IMR-90 (cell line): ENCODE results near the gene MAGEA12. TPM values are rescaled to one million over a fixed set of nuclear protein-coding genes. Genes with fewer than 3 reads are reported as not detected.

ENCODE experiments used
- ATAC-seq: fragments of 200-7000 bp; cut with Tn5 transposase; 2 replicates; pipeline ENCODE4 v1.9.1; 2020; ENCODE audit warnings: low read depth, mild to moderate bottlenecking, moderate library complexity
- BruUV-seq: library from RNA; stranded (reverse); fragments of 400-500 nt; replicated peaks from 2 replicates; lab custom pipeline; 2021; lab: Mats Ljungman, UMichigan
- CTCF ChIA-PET: fragments of 300-600 bp; formaldehyde crosslinking; extraction: SDS; loops from one replicate; lab custom pipeline; 2021; ENCODE audit warnings: antibody characterized with exemption; lab: Yijun Ruan, JAX
- POLR2A ChIA-PET: fragments of 300-600 bp; sonication (Branson Sonifier 250); formaldehyde crosslinking; loops from one replicate; lab custom pipeline; 2022; ENCODE audit warnings: antibody characterized with exemption; ENCODE audit not compliant: unreplicated experiment; lab: Charles Lee
- DNase-seq: peaks from one replicate; pipeline ENCODE4 v3.0.0; 2013
- H2AFZ ChIP-seq: replicated peaks from 2 replicates; pipeline ENCODE3; 2013; ENCODE audit warnings: low read length, mild to moderate bottlenecking; ENCODE audit not compliant: poor library complexity
- H2AK5ac ChIP-seq: 2 replicates; pipeline ENCODE4 v1.6.1; 2013; ENCODE audit warnings: low read depth, low read length, inconsistent platforms
- H2AK9ac ChIP-seq: replicated peaks from 2 replicates; pipeline ENCODE3; 2013; ENCODE audit warnings: mild to moderate bottlenecking, low read depth, low read length, moderate library complexity; ENCODE audit not compliant: poor library complexity
- H2BK120ac ChIP-seq: 2 replicates; pipeline ENCODE4 v1.6.1; 2013; ENCODE audit warnings: low read depth, low read length, inconsistent platforms
- H2BK15ac ChIP-seq: 3 replicates; pipeline ENCODE4 v1.6.1; 2013; ENCODE audit warnings: low read depth, low read length, inconsistent platforms
- H2BK20ac ChIP-seq: 2 replicates; pipeline ENCODE4 v1.6.1; 2013; ENCODE audit warnings: low read depth, mild to moderate bottlenecking, inconsistent platforms, low read length, moderate library complexity
- H2BK5ac ChIP-seq: 2 replicates; pipeline ENCODE4 v1.6.1; 2013; ENCODE audit warnings: mild to moderate bottlenecking, low read depth, low read length, inconsistent platforms; ENCODE audit not compliant: poor library complexity, severe bottlenecking
- H3K14ac ChIP-seq: replicated peaks from 2 replicates; pipeline ENCODE4 v1.6.1; 2013; ENCODE audit warnings: low read depth, low read length, inconsistent platforms
- H3K18ac ChIP-seq: 2 replicates; pipeline ENCODE4 v1.6.1; 2013; ENCODE audit warnings: low read depth, low read length, control low read depth
- H3K23ac ChIP-seq: 2 replicates; pipeline ENCODE4 v1.6.1; 2013; ENCODE audit warnings: low read depth, low read length, inconsistent platforms
- H3K27ac ChIP-seq: 2 replicates; pipeline ENCODE4 v1.5.1; 2013; ENCODE audit warnings: mild to moderate bottlenecking, control low read depth, low read length; ENCODE audit not compliant: insufficient read depth
- H3K27me3 ChIP-seq: 2 replicates; pipeline ENCODE4 v1.6.1; 2013; ENCODE audit warnings: low read length; ENCODE audit not compliant: control insufficient read depth, insufficient read depth
- H3K36me3 ChIP-seq: 2 replicates; pipeline ENCODE4 v1.6.1; 2013; ENCODE audit warnings: low read length, mixed read lengths; ENCODE audit not compliant: control insufficient read depth, insufficient read depth
- H3K4ac ChIP-seq: 2 replicates; pipeline ENCODE4 v1.6.1; 2013; ENCODE audit warnings: low read depth, low read length, inconsistent platforms
- H3K4me1 ChIP-seq: 2 replicates; pipeline ENCODE4 v1.6.1; 2013; ENCODE audit warnings: low read length, mixed read lengths; ENCODE audit not compliant: control insufficient read depth, insufficient read depth
- H3K4me2 ChIP-seq: 2 replicates; pipeline ENCODE4 v1.6.1; 2013; ENCODE audit warnings: low read depth, mild to moderate bottlenecking, control low read depth, low read length, moderate library complexity
- H3K4me3 ChIP-seq: 2 replicates; pipeline ENCODE4 v1.5.1; 2013; ENCODE audit warnings: low read depth, mild to moderate bottlenecking, control low read depth, low read length, moderate library complexity; ENCODE audit not compliant: insufficient read depth
- H3K56ac ChIP-seq: 2 replicates; pipeline ENCODE4 v1.6.1; 2013; ENCODE audit warnings: low read length, inconsistent platforms; ENCODE audit not compliant: insufficient read depth; ENCODE audit errors: extremely low read depth
- H3K79me1 ChIP-seq, 2 experiments: 2 replicates each; pipeline ENCODE4 v1.6.1; 2013; ENCODE audit warnings: low read length in 2 of 2, inconsistent platforms in 1 of 2, low read depth in 1 of 2
- H3K9ac ChIP-seq: 2 replicates; pipeline ENCODE4 v1.6.1; 2013; ENCODE audit warnings: low read depth, low read length, control low read depth
- H3K9me1 ChIP-seq: 2 replicates; pipeline ENCODE4 v1.6.1; 2013; ENCODE audit warnings: low read length, inconsistent platforms; ENCODE audit not compliant: insufficient read depth
- H3K9me3 ChIP-seq: 2 replicates; pipeline ENCODE4 v1.6.1; 2013; ENCODE audit warnings: low read length; ENCODE audit not compliant: control insufficient read depth, insufficient read depth
- H4K20me1 ChIP-seq: 2 replicates; pipeline ENCODE4 v1.6.1; 2013; ENCODE audit warnings: low read length, inconsistent platforms; ENCODE audit not compliant: insufficient read depth
- H4K5ac ChIP-seq: 2 replicates; pipeline ENCODE4 v1.6.1; 2013; ENCODE audit warnings: mild to moderate bottlenecking, low read depth, low read length, control low read depth
- H4K8ac ChIP-seq, 2 experiments: 2 replicates each; pipeline ENCODE4 v1.6.1; 2013; ENCODE audit warnings: low read depth in 2 of 2, low read length in 2 of 2, control low read depth in 1 of 2, inconsistent platforms in 1 of 2
- H4K91ac ChIP-seq: 2 replicates; pipeline ENCODE4 v1.6.1; 2013; ENCODE audit warnings: low read depth, low read length, inconsistent platforms; ENCODE audit not compliant: insufficient read depth
- BHLHE40 ChIP-seq: fragments of 150-350 bp; IDR thresholded peaks from 2 replicates; pipeline ENCODE4 v1.6.1; 2016; ENCODE audit warnings: mild to moderate bottlenecking, low read depth, low read length
- CEBPB ChIP-seq: IDR thresholded peaks from 2 replicates; pipeline ENCODE4 v1.6.1; 2012; ENCODE audit warnings: low read depth, low read length, improper control_type of control experiment
- CHD1 ChIP-seq: IDR thresholded peaks from 2 replicates; pipeline ENCODE4 v1.6.1; 2012; ENCODE audit warnings: low read depth, low read length, improper control_type of control experiment
- CTCF ChIP-seq: conservative IDR thresholded peaks from 2 replicates; pipeline ENCODE4 v1.5.1; 2012; ENCODE audit warnings: mild to moderate bottlenecking, low read depth, low read length, improper control_type of control experiment
- ELK1 ChIP-seq: fragments of 150-350 bp; IDR thresholded peaks from 2 replicates; pipeline ENCODE4 v1.6.1; 2016; ENCODE audit warnings: low read depth, mild to moderate bottlenecking, low read length, moderate library complexity, borderline replicate concordance
- FOS ChIP-seq: fragments of 150-350 bp; IDR thresholded peaks from 2 replicates; pipeline ENCODE4 v1.6.1; 2016; ENCODE audit warnings: low read depth, low read length
- MAZ ChIP-seq: IDR thresholded peaks from 2 replicates; pipeline ENCODE4 v1.6.1; 2012; ENCODE audit warnings: low read depth, mild to moderate bottlenecking, low read length, improper control_type of control experiment, moderate library complexity, borderline replicate concordance
- MXI1 ChIP-seq: IDR thresholded peaks from 2 replicates; pipeline ENCODE4 v1.6.1; 2012; ENCODE audit warnings: low read depth, mild to moderate bottlenecking, low read length, moderate library complexity, borderline replicate concordance
- NFE2L2 ChIP-seq: fragments of 150-350 bp; IDR thresholded peaks from 2 replicates; pipeline ENCODE4 v1.6.1; 2016; ENCODE audit warnings: low read depth, mild to moderate bottlenecking, low read length
- POLR2A ChIP-seq: IDR thresholded peaks from 2 replicates; pipeline ENCODE4 v1.6.1; 2012; ENCODE audit warnings: mild to moderate bottlenecking, low read depth, low read length
- RAD21 ChIP-seq: IDR thresholded peaks from 2 replicates; pipeline ENCODE4 v1.6.1; 2012; ENCODE audit warnings: low read length, improper control_type of control experiment
- RCOR1 ChIP-seq: IDR thresholded peaks from 2 replicates; pipeline ENCODE4 v1.6.1; 2012; ENCODE audit warnings: mild to moderate bottlenecking, low read length, improper control_type of control experiment; ENCODE audit not compliant: insufficient replicate concordance
- SMC3 ChIP-seq: fragments of 150-350 bp; IDR thresholded peaks from 2 replicates; pipeline ENCODE4 v1.6.1; 2016; ENCODE audit warnings: low read depth, mild to moderate bottlenecking, antibody characterized with exemption, low read length, moderate library complexity
- USF2 ChIP-seq: fragments of 150-350 bp; IDR thresholded peaks from 2 replicates; pipeline ENCODE4 v1.6.1; 2017; ENCODE audit warnings: mild to moderate bottlenecking, antibody characterized with exemption, low read length, low read depth
- WGBS, 2 experiments: methylation state at CpG; one replicate each; pipeline versions ENCODE4 v1.1.5 to v1.1.7; 2013; ENCODE audit warnings: missing lambda C conversion rate in 2 of 2; ENCODE audit not compliant: insufficient read length in 1 of 2; ENCODE audit errors: extremely low coverage in 2 of 2; 5-methylcytosine and 5-hydroxymethylcytosine counted together
- dilution Hi-C: fragments of 300-500 bp; cut with HindIII; formaldehyde crosslinking; loops from one replicate; pipeline ENCODE4 v1.14.3; 2018; ENCODE audit warnings: low sequenced_read_pairs; ENCODE audit not compliant: unreplicated experiment
- in situ Hi-C: fragments of 300-500 bp; cut with MboI; formaldehyde crosslinking; loops from 3 replicates; pipeline ENCODE4 v1.14.3; 2019; ENCODE audit warnings: low sequenced_read_pairs, inconsistent platforms, mixed read lengths
- intact Hi-C: fragments of 100-400 bp; cut with micrococcal nuclease; formaldehyde crosslinking; loops from 2 replicates; pipeline ENCODE4 v1.10.0; 2022
- polyA plus RNA-seq, 3 experiments: library from polyadenylated mRNA; depleted of rRNA; stranded (reverse); fragments of >200 nt; gene quantifications; 2 replicates each; pipeline ENCODE4 v1.2.3, GENCODE V29; 2012; ENCODE audit warnings: low replicate concordance in 1 of 3
- total RNA-seq: library from RNA; depleted of rRNA; stranded (reverse); fragments of >200 nt; gene quantifications from 2 replicates; pipeline ENCODE4 v1.2.3, GENCODE V29; 2012

MAGEA12 gene
- total and polyA plus RNA-seq, 2 of the 4 experiments (the other 2 are of a cell fraction) = not detected

GRCh38 chrX:152738560-152738959 lies 5.0 kb downstream of the MAGEA12 start:
- Histone ChIP-seq H3K9me3 (peaks cover 2% of the 10 kb centered on the region; the same call in 1 of the 2 replicates), H4K91ac (no peak overlapping the region), H3K18ac (no peak overlapping the region), H3K56ac (no peak overlapping the region), H3K4me2 (no peak overlapping the region), H4K8ac (no peak overlapping the region), H3K27me3 (no peaks in the 10 kb centered on the region), H3K4ac (no peak overlapping the region), H2BK15ac (no peak overlapping the region), H2BK5ac (no peak overlapping the region), H3K4me1 (no peaks in the 10 kb centered on the region), H3K36me3 (no peaks in the 10 kb centered on the region), H3K9me1 (no peaks in the 10 kb centered on the region), H2AK9ac (no peak overlapping the region), H3K4me3 (no peak overlapping the region), H3K9ac (no peak overlapping the region), H4K5ac (no peak overlapping the region), H3K27ac (no peak overlapping the region), H3K23ac (no peak overlapping the region), H2BK20ac (no peak overlapping the region), H4K20me1 (no peaks in the 10 kb centered on the region), H3K14ac (no peak overlapping the region), H2BK120ac (no peak overlapping the region), H2AK5ac (no peak overlapping the region), H3K79me1 (no peaks in the 10 kb centered on the region), H2AFZ (no peak overlapping the region)
- ATAC-seq = no peak
- POLR2A ChIA-PET = no interaction called here
- no peak for DNase-seq
- no CpG with 5 or more reads among the region's 5 CpGs for WGBS, 2 experiments
- intact Hi-C loops (no loop called here), in situ Hi-C loops (no loop called here), dilution Hi-C loops (no loop called here)
- CTCF ChIA-PET = no interaction called here
- no TSS peak for BruUV-seq
- TF ChIP-seq POLR2A = no peak
- TF ChIP-seq RCOR1 = no peak
- no peak for TF ChIP-seq RAD21
- TF ChIP-seq CHD1 = no peak
- no peak for TF ChIP-seq SMC3
- TF ChIP-seq CEBPB = no peak
- no peak for TF ChIP-seq MXI1
- TF ChIP-seq FOS = no peak
- TF ChIP-seq MAZ = no peak
- TF ChIP-seq CTCF = no peak
- TF ChIP-seq NFE2L2 = no peak
- no peak for TF ChIP-seq ELK1
- TF ChIP-seq USF2 = no peak
- no peak for TF ChIP-seq BHLHE40
